Measurements from ENCODE around the gene FAM193A.
"Not testable (repeated sequence)": the region's sequence is repeated elsewhere in the genome, so short reads cannot be mapped to it uniquely, and the experiment has no call there.

FAM193A gene

DNA sequence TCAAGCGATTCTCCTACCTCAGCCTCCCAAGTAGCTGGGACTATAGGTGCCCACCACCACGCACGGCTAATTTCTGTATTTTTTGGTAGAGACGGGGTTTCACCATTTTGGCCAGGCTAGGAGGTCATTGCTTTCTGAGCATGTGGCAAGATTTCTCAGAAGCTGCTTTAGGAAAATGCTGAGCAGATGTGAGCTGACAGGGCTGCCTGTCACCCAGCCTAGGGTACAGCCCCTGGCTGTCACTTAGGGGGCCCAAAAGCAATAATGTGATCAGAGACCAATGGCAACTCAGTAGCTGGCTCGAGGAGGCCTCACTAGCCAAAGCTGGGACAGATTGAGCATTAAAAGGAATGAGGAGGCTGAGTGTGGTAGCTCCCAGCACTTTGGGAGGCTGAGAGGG, 154.9 kb downstream of the FAM193A start:
- no peak for DNase-seq (ENCODE audit: low read depth, low spot score)

DNA sequence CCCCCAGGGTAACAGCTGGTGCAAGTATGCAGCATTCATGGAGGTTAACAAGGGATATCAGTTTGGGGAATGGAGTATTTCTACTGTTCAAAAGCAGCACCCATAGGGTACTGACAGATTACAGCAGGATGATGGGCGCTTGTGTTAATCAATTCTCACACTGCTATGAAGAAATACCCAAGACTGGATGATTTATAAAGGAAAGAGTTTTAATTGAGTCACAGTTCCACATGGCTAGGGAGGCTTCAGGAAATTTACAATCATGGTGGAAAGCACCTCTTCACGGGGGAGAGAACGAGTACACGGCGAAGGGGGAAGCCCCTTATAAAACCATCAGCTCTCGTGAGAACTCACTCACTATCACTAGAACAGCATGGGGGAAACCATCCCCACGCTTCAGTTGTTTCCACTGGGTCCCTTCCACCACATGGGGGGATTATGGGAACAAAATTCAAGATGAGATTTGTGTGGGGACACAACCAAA, 155.5 kb downstream of the FAM193A start:
- no peak for DNase-seq (ENCODE audit: low read depth, low spot score)

DNA sequence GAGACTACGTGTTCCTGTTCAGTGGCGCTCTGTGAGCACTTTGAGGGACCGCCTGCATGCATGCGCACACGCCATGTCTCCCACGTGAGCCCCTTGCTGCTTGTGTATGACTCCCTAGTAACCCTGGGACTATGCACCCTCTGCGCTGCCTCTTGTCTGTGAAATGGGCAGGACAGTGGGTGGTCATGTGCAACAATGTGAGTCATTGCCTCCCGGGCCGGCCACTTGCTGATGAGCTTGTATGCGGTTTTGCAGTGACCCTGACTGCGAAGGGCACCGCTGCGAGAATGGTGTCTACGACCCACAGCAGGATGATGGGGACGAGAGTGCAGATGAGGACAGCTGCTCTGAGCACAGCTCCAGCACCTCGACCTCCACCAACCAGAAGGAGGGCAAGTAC, 158.2 kb downstream of the FAM193A start:
- DNase-seq (ENCODE audit: low read depth, low spot score), result no peak

DNA sequence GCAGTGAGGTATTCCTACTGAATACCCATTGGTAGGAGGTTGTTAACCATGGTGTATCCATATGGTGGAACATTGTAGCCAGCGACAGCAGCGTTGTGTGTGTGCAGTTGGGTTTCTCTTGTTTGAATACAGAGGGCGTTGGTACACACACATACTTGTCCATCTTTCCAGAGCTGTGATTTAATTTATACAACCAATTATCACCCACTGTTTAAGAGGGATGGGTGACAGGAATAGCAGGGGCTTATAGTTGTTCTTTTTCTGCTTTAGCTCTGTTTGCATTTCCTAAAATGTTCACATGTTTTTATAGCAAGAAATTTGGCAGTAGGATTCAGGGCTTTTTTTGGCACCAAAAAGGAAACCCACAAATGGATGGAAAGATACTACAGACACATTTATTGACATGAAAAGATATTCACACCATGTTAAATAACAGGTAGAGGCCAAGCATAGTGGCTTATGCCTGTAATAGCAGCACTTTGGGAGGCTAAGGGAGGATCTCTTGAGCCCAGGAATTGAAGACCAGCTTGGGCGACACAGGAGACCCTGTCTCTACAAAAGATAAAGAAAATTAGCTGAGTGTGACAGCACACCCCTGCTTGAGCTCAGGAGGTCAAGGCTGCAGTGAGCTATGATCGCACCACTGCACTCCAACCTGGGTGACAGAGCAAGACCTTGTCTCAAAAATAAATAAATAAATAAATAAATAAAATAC, 159.1 kb downstream of the FAM193A start:
- DNase-seq (ENCODE audit: low read depth, low spot score), result no peak

DNA sequence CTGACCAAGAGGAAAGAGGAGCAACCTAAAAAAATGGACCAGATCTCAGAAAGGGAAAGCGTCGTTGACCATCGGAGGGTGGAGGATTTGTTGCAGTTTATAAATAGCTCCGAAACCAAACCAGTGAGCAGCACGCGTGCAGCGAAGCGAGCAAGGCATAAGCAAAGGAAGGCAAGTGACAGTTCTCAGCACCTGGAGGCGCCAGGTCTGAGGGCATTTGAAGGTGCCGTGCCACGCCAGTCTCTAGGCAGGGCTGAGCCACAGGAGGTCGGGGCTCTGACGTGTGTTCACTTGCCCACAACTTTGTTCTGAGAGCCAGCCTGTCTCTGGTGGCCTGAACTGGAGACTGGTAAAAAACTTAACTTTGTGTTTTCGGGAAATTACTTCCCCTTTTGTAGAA, 160.0 kb downstream of the FAM193A start:
- DNase-seq (ENCODE audit: low read depth, low spot score), result no peak

- no peak for DNase-seq (ENCODE audit: low read depth, low spot score)
Measured at GRCh38 chr4:2697995-2698414, 161.6 kb downstream of the FAM193A start.

DNA sequence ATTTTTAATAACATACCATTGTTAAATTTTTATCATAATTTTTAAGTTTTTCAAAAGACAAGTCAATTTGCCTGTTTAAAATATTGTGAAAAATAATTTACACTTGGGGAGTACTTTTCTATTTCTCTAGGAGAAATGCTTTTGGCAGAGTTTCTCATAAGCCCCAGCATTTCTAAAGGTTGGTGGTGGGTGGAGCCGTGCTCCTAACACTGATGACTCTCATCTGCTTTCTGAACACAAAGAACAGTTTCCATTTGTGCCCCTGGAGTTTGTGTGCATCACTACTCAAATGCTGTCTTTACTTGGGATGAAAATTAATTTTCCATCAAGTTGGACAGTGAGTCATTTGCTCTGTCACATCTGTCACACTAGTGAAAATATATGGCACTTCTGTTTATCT, 162.1 kb downstream of the FAM193A start:
- no peak for DNase-seq (ENCODE audit: low read depth, low spot score)

- DNase-seq (ENCODE audit: low read depth, low spot score), result no peak
Measured at GRCh38 chr4:2698951-2699505, 162.6 kb downstream of the FAM193A start.

DNA sequence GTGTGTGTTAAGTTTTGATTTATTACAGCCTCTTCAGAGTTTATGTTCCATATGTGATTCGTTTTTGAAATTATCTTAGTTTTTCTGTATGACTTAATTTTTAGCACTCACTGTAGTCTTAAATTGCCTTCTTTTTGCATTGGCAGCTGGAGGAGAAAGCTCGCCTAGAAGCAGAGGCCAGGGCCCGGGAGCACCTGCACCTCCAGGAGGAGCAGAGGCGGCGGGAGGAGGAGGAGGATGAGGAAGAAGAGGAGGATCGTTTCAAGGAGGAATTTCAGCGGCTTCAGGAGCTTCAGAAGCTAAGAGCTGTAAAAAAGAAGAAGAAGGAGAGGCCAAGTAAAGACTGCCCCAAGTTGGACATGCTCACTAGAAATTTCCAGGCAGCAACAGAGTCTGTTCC, 163.1 kb downstream of the FAM193A start:
- DNase-seq (ENCODE audit: low read depth, low spot score), result no peak

DNA sequence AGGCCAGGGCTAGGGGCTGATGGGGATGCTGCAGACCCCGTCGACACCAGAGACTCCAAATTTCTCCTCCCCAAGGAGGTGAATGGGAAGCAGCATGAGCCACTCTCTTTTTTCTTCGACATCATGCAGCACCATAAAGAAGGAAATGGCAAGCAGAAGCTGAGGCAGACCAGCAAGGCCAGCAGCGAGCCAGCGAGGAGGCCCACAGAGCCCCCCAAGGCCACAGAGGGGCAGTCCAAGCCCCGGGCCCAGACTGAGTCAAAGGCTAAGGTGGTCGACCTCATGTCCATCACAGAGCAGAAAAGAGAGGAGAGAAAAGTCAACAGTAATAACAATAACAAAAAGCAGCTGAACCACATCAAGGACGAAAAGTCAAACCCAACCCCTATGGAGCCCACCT, 163.6 kb downstream of the FAM193A start:
- DNase-seq (ENCODE audit: low read depth, low spot score), result no peak

DNA sequence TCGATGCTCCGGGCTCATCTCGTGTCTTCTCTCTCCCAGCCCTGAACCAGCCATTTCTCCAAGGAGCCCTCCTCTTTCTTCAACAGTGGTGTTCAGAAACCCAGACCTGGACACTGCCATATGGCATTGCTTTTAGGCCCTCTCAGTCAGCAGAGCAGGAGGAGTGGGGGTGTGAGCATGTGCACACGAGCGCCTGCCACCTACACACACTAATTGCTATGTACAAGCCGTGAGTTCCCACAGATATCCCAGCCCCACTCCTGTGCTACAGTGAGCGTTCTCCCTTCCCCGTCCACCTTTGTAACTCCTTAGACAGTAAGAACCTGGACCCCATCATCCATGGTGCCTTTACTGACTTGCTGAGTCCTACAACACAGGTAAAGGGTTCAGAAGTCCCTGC, 165.9 kb downstream of the FAM193A start:
- DNase-seq (ENCODE audit: low read depth, low spot score), result no peak

GRCh38 chr4:2702770-2703169, 166.3 kb downstream of the FAM193A start:
- no peak for DNase-seq (ENCODE audit: low read depth, low spot score)

- no peak for DNase-seq (ENCODE audit: low read depth, low spot score)
Measured at GRCh38 chr4:2712261-2712842, 175.9 kb downstream of the FAM193A start.

- DNase-seq (ENCODE audit: low read depth, low spot score), result no peak
Measured at GRCh38 chr4:2713337-2713736, 176.9 kb downstream of the FAM193A start.

DNA sequence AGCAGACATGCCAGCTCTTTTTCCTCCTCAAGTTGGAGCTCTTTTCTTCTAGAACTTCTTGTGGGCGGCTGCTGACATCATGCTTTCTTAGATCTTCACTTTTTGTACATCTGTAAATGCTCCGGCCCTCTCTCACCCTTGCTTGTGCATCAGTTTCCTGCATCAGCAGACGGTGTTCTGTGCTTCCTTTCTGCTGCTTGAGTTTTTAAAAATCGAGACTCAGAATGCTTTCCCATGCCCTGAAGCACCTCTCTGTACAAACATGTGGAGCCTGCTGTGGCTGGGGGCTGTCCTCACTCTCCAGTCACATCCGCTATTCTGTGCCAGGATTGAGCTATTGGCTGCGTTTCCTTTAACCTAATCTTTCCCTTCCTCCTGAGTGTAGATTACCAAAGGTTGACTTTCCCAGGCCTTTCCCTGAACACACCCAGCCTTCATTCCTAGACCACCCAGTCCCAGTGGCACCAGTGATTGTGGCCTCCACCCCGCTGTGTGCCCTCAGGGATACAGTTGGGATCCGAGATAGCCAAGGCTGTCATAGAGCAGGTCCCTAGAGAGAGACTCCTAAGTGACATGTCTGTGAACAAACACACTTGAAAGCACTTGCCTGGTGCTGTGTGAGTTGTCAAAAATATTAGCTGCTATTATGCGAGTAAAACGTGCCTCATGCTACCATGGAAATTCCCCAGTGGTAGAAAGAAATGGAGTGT, 177.8 kb downstream of the FAM193A start:
- DNase-seq (ENCODE audit: low read depth, low spot score), result no peak

- DNase-seq (ENCODE audit: low read depth, low spot score), result no peak
Measured at GRCh38 chr4:2714918-2715317, 178.5 kb downstream of the FAM193A start.

DNA sequence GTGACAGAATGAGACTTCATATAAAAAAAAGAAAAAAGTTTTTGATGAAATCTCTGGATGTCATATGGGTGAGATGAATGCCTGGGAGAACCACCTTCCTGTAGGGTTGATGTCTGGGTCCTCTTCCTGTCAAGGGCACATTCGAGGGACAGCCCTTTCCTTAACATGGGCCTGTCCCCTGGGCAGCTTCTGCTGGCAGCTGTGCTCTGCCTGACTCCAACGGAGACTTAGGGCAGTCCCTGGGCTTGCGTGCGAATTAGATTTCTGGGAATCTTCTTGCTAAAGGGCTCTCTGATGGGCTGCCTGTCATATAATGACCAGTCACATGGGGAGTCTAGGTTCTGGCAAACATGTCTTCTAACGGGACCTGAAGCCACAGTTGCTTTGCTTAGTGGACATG, 179.0 kb downstream of the FAM193A start:
- DNase-seq (ENCODE audit: low read depth, low spot score), result no peak

GRCh38 chr4:2716236-2716635, 179.8 kb downstream of the FAM193A start:
- no peak for DNase-seq (ENCODE audit: low read depth, low spot score)

GRCh38 chr4:2721586-2721985, 185.1 kb downstream of the FAM193A start:
- no peak for DNase-seq (ENCODE audit: low read depth, low spot score)

DNA sequence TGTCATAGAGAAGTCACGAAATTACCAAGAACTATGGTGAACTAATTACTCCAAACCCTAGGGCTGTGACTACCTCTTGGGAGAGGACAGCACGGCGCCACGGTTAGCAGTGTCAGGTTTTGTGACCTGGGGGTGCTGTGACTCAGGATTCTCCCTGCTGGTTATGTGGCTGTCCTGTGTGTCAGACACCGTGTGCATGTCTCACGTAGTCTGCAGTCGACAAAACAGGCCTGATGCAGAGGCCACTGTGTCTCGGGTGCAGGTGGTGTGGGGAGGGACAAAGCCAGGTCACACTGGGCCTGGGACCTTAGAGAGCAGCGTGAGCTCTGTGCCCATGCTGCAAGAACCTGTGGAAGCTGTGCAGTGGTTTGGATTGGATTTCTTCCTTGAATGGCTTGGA, 185.6 kb downstream of the FAM193A start:
- DNase-seq (ENCODE audit: low read depth, low spot score), result no peak

DNA sequence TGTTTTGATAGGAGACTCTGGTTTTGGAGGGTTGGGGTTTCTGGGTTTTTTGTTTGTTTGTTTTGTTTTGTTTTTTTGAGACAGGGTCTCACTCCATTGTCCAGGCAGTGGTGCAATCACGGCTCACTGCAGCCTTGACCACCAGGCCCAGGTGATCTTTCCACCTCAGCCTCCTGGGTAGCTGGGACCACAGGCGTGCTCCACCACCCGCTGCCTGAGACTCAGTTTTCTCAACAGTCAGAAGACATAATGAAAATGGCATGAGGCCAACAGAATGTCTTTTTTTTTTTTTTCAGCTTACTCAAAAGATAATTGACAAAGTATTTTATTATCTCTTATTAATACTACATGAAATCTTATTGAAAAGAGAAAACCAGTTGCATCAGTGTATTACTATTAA, 187.3 kb downstream of the FAM193A start:
- DNase-seq (ENCODE audit: low read depth, low spot score), result no peak

- DNase-seq (ENCODE audit: low read depth, low spot score), result no peak
Measured at GRCh38 chr4:2725380-2725779, 188.9 kb downstream of the FAM193A start.

GRCh38 chr4:2726881-2727280, 190.4 kb downstream of the FAM193A start:
- not testable (repeated sequence) for DNase-seq (ENCODE audit: low read depth, low spot score)
